ENCODE results near the gene SHMT1. TPM values are rescaled to one million over a fixed set of nuclear protein-coding genes. Genes with fewer than 3 reads are reported as not detected.

SHMT1 gene
- total and polyA plus RNA-seq, 2 of the 4 experiments (the other 2 are of a cell fraction) = 7.5 to 8.1 TPM

GRCh38 chr17:18324140-18325050 is 39.0 kb downstream of the SHMT1 start:
- POLR2A ChIA-PET (ENCODE audit: unreplicated experiment) = no interaction called here
- no peak overlapping the region for H4K5ac ChIP-seq (ENCODE audit: low read depth, low read length)
- DNase-seq (no peak), ATAC-seq (ENCODE audit: low read depth) (no peak)
- H3K36me3 ChIP-seq (ENCODE audit: control insufficient read depth, insufficient read depth, low read length) = peaks cover 46% of the 10 kb centered on the region
- H3K9me3 ChIP-seq (ENCODE audit: control insufficient read depth, insufficient read depth, low read length) = no peaks in the 10 kb centered on the region
- H3K4me2 ChIP-seq (ENCODE audit: low read depth, low read length) = no peak overlapping the region
- H3K27ac ChIP-seq (ENCODE audit: insufficient read depth, low read length) = no peak overlapping the region
- H3K4ac ChIP-seq (ENCODE audit: low read depth, low read length) = no peak overlapping the region
- no peak overlapping the region for H2BK5ac ChIP-seq (ENCODE audit: low read depth, low read length, poor library complexity, severe bottlenecking)
- H3K23ac ChIP-seq (ENCODE audit: low read depth, low read length) = no peak overlapping the region
- H3K4me3 ChIP-seq (ENCODE audit: insufficient read depth, low read depth, low read length) = no peak overlapping the region
- WGBS, 2 experiments (ENCODE audit: extremely low coverage in 2 of 2, insufficient read length in 1 of 2) = 93% methylated on average over 14 of the region's 27 CpGs; no CpG with 5 or more reads in 1 of the 2 experiments
- no peaks in the 10 kb centered on the region for H3K9me1 ChIP-seq (ENCODE audit: insufficient read depth, low read length)
- H2BK120ac ChIP-seq (ENCODE audit: low read depth, low read length) = no peak overlapping the region
- intact Hi-C loops (cut with micrococcal nuclease) (no loop called here), in situ Hi-C loops (cut with MboI; ENCODE audit: low sequenced_read_pairs) (no loop called here), dilution Hi-C loops (cut with HindIII; ENCODE audit: low sequenced_read_pairs, unreplicated experiment) (no loop called here)
- H3K79me1 ChIP-seq (ENCODE audit: low read depth in 1 of 2, low read length in 2 of 2) = peaks cover 18 to 49% of the 10 kb centered on the region in 2 experiments
- no peaks in the 10 kb centered on the region for H3K27me3 ChIP-seq (ENCODE audit: control insufficient read depth, insufficient read depth, low read length)
- H3K18ac ChIP-seq (ENCODE audit: low read depth, low read length) = no peak overlapping the region
- BruUV-seq (replicated peaks) = no TSS peak
- CTCF ChIA-PET = interaction anchor here (0.6 kb wide), 1 partner anchor 100 kb away, joined by 3 read pairs; no protein-coding TSS in a partner anchor
- H2AFZ ChIP-seq (replicated peaks; ENCODE audit: low read length, poor library complexity) = no peak overlapping the region
- no peak overlapping the region for H3K14ac ChIP-seq (replicated peaks; ENCODE audit: low read depth, low read length)
- no peak overlapping the region for H3K9ac ChIP-seq (ENCODE audit: low read depth, low read length)
- no peak overlapping the region for H3K56ac ChIP-seq (ENCODE audit: extremely low read depth, insufficient read depth, low read length)
- no peak overlapping the region for H4K8ac ChIP-seq (ENCODE audit: low read depth in 2 of 2, low read length in 2 of 2)
- H2AK5ac ChIP-seq (ENCODE audit: low read depth, low read length) = no peak overlapping the region
- no peak overlapping the region for H2AK9ac ChIP-seq (replicated peaks; ENCODE audit: low read depth, low read length, poor library complexity)
- no peak overlapping the region for H4K91ac ChIP-seq (ENCODE audit: insufficient read depth, low read depth, low read length)
- H3K4me1 ChIP-seq (ENCODE audit: control insufficient read depth, insufficient read depth, low read length) = no peaks in the 10 kb centered on the region; the same call in 1 of the 2 replicates
- no peak overlapping the region for H2BK15ac ChIP-seq (ENCODE audit: low read depth, low read length)
- no peak overlapping the region for H2BK20ac ChIP-seq (ENCODE audit: low read depth, low read length)
- H4K20me1 ChIP-seq (ENCODE audit: insufficient read depth, low read length) = peaks cover 38% of the 10 kb centered on the region
- TF ChIP-seq BHLHE40 (IDR thresholded peaks at IDR 0.05; ENCODE audit: low read depth, low read length) = no peak
- TF ChIP-seq CTCF (conservative IDR thresholded peaks at IDR 0.05; ENCODE audit: low read depth, low read length) = no peak
- no peak for TF ChIP-seq MAZ (IDR thresholded peaks at IDR 0.05; ENCODE audit: borderline replicate concordance, low read depth, low read length)
- TF ChIP-seq SMC3 (IDR thresholded peaks at IDR 0.05; ENCODE audit: low read depth, low read length) = no peak
- no peak for TF ChIP-seq ELK1 (IDR thresholded peaks at IDR 0.05; ENCODE audit: borderline replicate concordance, low read depth, low read length)
- no peak for TF ChIP-seq USF2 (IDR thresholded peaks at IDR 0.05; ENCODE audit: low read depth, low read length)
- TF ChIP-seq RAD21 (IDR thresholded peaks at IDR 0.05; ENCODE audit: low read length) = no peak
- no peak for TF ChIP-seq MAFK (IDR thresholded peaks at IDR 0.05; ENCODE audit: low read depth, low read length)
- TF ChIP-seq RFX5 (IDR thresholded peaks at IDR 0.05; ENCODE audit: low read depth, low read length) = no peak
- TF ChIP-seq POLR2A (IDR thresholded peaks at IDR 0.05; ENCODE audit: low read depth, low read length) = no peak
- no peak for TF ChIP-seq MXI1 (IDR thresholded peaks at IDR 0.05; ENCODE audit: borderline replicate concordance, low read depth, low read length)
- TF ChIP-seq NFE2L2 (IDR thresholded peaks at IDR 0.05; ENCODE audit: low read depth, low read length) = no peak
- no peak for TF ChIP-seq FOS (IDR thresholded peaks at IDR 0.05; ENCODE audit: low read depth, low read length)
- no peak for TF ChIP-seq RCOR1 (IDR thresholded peaks at IDR 0.05; ENCODE audit: insufficient replicate concordance, low read length)
- no peak for TF ChIP-seq CHD1 (IDR thresholded peaks at IDR 0.05; ENCODE audit: low read depth, low read length)

Data from IMR-90 (cell line).